Measurements from ENCODE around the gene CDKN1A.

GRCh38 chr6:36633915-36634314, 44.6 kb upstream of the CDKN1A start:
- TF ChIP-seq POLR2A (IDR thresholded peaks at IDR 0.05; ENCODE audit: extremely low read depth, insufficient read length) (no peak), CTCF (IDR thresholded peaks at IDR 0.05; ENCODE audit: low read depth, low read length) (no peak), MYC (IDR thresholded peaks at IDR 0.05; ENCODE audit: low read depth, low read length) (no peak)
